Trophoblast cell (in vitro differentiated cells and primary cell): ENCODE data around the gene PLK3.

Source experiments
- DNase-seq, 2 donors: peaks; one replicate each; pipeline ENCODE4 v3.0.0-alpha.2; 2016
- H2AFZ ChIP-seq: 2 replicates; pipeline ENCODE4 v1.6.1; 2013; ENCODE audit warnings: low read length, moderate library complexity, mild to moderate bottlenecking; ENCODE audit not compliant: insufficient read depth, poor library complexity
- H2AK5ac ChIP-seq: 2 replicates; pipeline ENCODE4 v1.6.1; 2013; ENCODE audit warnings: mild to moderate bottlenecking, low read length
- H2BK120ac ChIP-seq: 2 replicates; pipeline ENCODE4 v1.6.1; 2013; ENCODE audit warnings: low read length, mild to moderate bottlenecking, moderate library complexity; ENCODE audit not compliant: insufficient read depth, poor library complexity
- H2BK12ac ChIP-seq: 2 replicates; pipeline ENCODE4 v1.6.1; 2013; ENCODE audit warnings: mild to moderate bottlenecking, low read length, moderate library complexity
- H2BK5ac ChIP-seq: 2 replicates; pipeline ENCODE4 v1.6.1; 2013; ENCODE audit warnings: low read length, low read depth, moderate library complexity, mild to moderate bottlenecking; ENCODE audit not compliant: poor library complexity
- H3K14ac ChIP-seq: 2 replicates; pipeline ENCODE4 v1.6.1; 2013; ENCODE audit warnings: mild to moderate bottlenecking, low read length
- H3K18ac ChIP-seq: 2 replicates; pipeline ENCODE4 v1.6.1; 2013; ENCODE audit warnings: mild to moderate bottlenecking, low read length
- H3K23ac ChIP-seq: 2 replicates; pipeline ENCODE4 v1.6.1; 2013; ENCODE audit warnings: low read length
- H3K27ac ChIP-seq: 2 replicates; pipeline ENCODE4 v1.5.1; 2013; ENCODE audit warnings: low read depth, mild to moderate bottlenecking, inconsistent platforms, low read length, moderate library complexity
- H3K27me3 ChIP-seq: 2 replicates; pipeline ENCODE4 v1.6.1; 2013; ENCODE audit warnings: inconsistent platforms, mild to moderate bottlenecking, low read length, moderate library complexity; ENCODE audit not compliant: insufficient read depth
- H3K36me3 ChIP-seq, 2 experiments: 1 replicate in 1 of 2; 2 replicates in 1 of 2; pipeline ENCODE4 v1.6.1; 2013; ENCODE audit warnings: low read length in 2 of 2, mild to moderate bottlenecking in 2 of 2, moderate library complexity in 1 of 2; ENCODE audit not compliant: insufficient read depth in 2 of 2, control insufficient read depth in 1 of 2
- H3K4ac ChIP-seq: 2 replicates; pipeline ENCODE4 v1.6.1; 2013; ENCODE audit warnings: low read depth, mild to moderate bottlenecking, low read length, moderate library complexity
- H3K4me1 ChIP-seq, 2 experiments: 1 replicate in 1 of 2; 2 replicates in 1 of 2; pipeline ENCODE4 v1.6.1; 2013; ENCODE audit warnings: low read length in 2 of 2, mild to moderate bottlenecking in 2 of 2, moderate library complexity in 1 of 2; ENCODE audit not compliant: insufficient read depth in 2 of 2, control insufficient read depth in 1 of 2
- H3K4me2 ChIP-seq: 2 replicates; pipeline ENCODE4 v1.6.1; 2013; ENCODE audit warnings: inconsistent platforms, mild to moderate bottlenecking, low read length, moderate library complexity
- H3K4me3 ChIP-seq: 2 replicates; pipeline ENCODE4 v1.5.1; 2013; ENCODE audit warnings: mild to moderate bottlenecking, low read depth, low read length, inconsistent platforms
- H3K79me1 ChIP-seq: one replicate; pipeline ENCODE4 v1.6.1; 2013; ENCODE audit warnings: low read length
- H3K79me2 ChIP-seq: 2 replicates; pipeline ENCODE4 v1.6.1; 2013; ENCODE audit warnings: low read length, mild to moderate bottlenecking; ENCODE audit not compliant: control insufficient read depth, insufficient read depth, poor library complexity
- H3K9ac ChIP-seq: 2 replicates; pipeline ENCODE4 v1.6.1; 2013; ENCODE audit warnings: mild to moderate bottlenecking, low read length
- H3K9me3 ChIP-seq: 2 replicates; pipeline ENCODE4 v1.6.1; 2013; ENCODE audit warnings: low read depth, mild to moderate bottlenecking, control low read depth, inconsistent platforms, low read length; ENCODE audit not compliant: insufficient read depth
- H4K12ac ChIP-seq: 2 replicates; pipeline ENCODE4 v1.6.1; 2013; ENCODE audit warnings: low read depth, mild to moderate bottlenecking, low read length, moderate library complexity
- H4K8ac ChIP-seq: 2 replicates; pipeline ENCODE4 v1.6.1; 2013; ENCODE audit warnings: low read depth, mild to moderate bottlenecking, low read length, moderate library complexity
- H4K91ac ChIP-seq: one replicate; pipeline ENCODE4 v1.6.1; 2013; ENCODE audit warnings: low read depth, mild to moderate bottlenecking, low read length, moderate library complexity
- WGBS: extraction: QIAGEN DNeasy Blood & Tissue Kit; methylation state at CpG from one replicate; pipeline ENCODE4 v1.1.7; 2013; ENCODE audit warnings: missing lambda C conversion rate; ENCODE audit not compliant: insufficient read length, insufficient coverage; ENCODE audit errors: extremely low coverage; 5-methylcytosine and 5-hydroxymethylcytosine counted together

The PLK3 gene

DNA sequence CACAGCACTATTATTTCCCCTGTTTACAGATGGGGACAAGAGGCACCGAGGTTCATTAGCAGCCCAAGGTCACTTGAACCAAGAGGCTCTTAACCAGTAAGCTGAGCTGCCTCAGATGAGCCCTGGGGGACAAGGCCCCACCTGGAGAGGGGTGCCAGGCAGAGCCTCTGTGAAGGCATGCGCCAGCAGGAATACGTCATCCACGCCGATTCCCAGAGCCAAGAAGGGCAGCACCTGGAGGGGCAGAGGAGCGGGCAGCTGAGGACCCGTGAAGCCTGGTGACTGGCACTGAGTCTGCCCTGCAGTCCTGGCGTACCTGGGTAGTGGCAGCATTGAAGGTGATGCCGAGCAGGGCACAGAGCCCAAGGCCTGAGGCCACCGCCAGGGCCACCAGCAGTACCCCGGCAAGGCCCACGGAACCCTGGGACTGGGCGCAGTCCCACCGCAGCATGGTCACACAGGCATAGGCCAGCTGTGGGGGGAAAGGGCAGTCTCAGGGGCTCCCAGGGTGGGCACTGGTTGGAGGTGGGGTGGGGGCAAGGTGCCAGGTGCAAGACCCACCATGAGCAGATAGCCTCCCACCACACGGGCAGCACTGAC, 28.8 kb downstream of the PLK3 start:
- H4K12ac ChIP-seq: no peak overlapping the region
- no CpG with 5 or more reads among the region's 15 CpGs for WGBS

DNA sequence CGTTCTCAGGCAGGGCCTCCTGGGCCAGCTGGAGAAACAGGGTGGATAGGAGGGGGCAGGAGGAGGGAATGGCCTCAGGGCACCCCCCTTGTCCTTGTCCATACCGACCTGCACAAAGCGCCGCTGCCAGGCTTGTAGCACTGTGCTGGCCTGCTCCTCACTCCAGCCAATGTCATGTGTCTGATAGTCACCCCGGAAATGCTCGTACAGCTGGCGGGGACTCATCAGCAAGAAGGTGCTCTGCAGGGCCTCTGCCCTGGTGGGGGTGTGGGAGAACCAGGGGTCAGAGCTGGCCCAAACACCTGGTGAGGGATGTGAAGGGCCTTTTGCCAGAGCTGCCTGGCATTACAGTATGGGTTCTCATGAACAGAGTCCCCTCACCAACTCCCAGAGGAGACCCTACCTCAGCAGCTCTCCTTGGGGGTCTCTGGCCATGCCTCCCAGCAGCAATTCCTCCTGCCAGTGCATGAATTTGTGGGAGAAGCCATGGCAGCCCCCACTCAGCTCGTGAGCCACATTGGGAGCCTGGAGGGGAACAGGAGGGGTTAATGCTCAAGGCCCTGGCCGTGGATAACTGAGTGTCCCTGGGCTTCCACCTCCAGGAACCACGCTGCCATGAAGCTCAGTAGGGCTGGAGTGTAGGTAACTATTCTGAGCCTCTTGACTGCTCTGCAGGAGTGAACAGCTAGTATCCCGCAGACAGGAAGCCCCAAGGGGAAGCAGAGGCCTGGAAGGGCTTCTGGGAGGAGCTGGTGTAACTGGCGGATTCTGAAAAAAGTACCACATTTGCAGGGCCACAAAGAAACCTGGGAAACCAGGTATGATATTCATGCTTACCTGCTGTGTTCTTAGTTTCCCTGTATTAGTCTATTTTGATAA, 29.6 kb downstream of the PLK3 start:
- Histone ChIP-seq H4K91ac (no peak overlapping the region), H2BK5ac (no peak overlapping the region), H2BK12ac (no peak overlapping the region), H4K12ac (no peak overlapping the region), H4K8ac (peak overlapping the region; percentile 13), H3K4me3 (no peak overlapping the region), H2AFZ (no peak overlapping the region), H3K14ac (no peak overlapping the region), H3K23ac (no peak overlapping the region), H3K36me3 (no peaks in the 10 kb centered on the region), H3K4ac (no peak overlapping the region), H2AK5ac (no peak overlapping the region), H3K9ac (no peak overlapping the region), H2BK120ac (no peak overlapping the region), H3K18ac (no peak overlapping the region), H3K9me3 (no peaks in the 10 kb centered on the region), H3K27ac (no peak overlapping the region), H3K79me1 (no peaks in the 10 kb centered on the region), H3K4me2 (no peak overlapping the region), H3K4me1 (peaks cover 0 to 4% of the 10 kb centered on the region in 2 experiments), H3K79me2 (no peaks in the 10 kb centered on the region), H3K27me3 (no peaks in the 10 kb centered on the region)
- no peak for DNase-seq
- WGBS: no CpG with 5 or more reads among the region's 12 CpGs

More for the DNA sequence above, 28.8 kb downstream of the PLK3 start:
- Histone ChIP-seq H3K27me3 (no peaks in the 10 kb centered on the region), H3K79me2 (no peaks in the 10 kb centered on the region), H3K23ac (no peak overlapping the region), H3K27ac (no peak overlapping the region), H3K9me3 (no peaks in the 10 kb centered on the region), H2BK12ac (no peak overlapping the region), H3K9ac (no peak overlapping the region), H2BK5ac (no peak overlapping the region), H4K91ac (no peak overlapping the region), H3K4me3 (no peak overlapping the region), H3K14ac (no peak overlapping the region), H3K4me2 (no peak overlapping the region), H2AFZ (no peak overlapping the region), H3K36me3 (no peaks in the 10 kb centered on the region), H3K79me1 (no peaks in the 10 kb centered on the region), H3K4me1 (peaks cover 0 to 4% of the 10 kb centered on the region in 2 experiments), H4K8ac (no peak overlapping the region), H3K18ac (no peak overlapping the region), H2BK120ac (no peak overlapping the region), H2AK5ac (no peak overlapping the region), H3K4ac (no peak overlapping the region)
- no peak for DNase-seq

DNA sequence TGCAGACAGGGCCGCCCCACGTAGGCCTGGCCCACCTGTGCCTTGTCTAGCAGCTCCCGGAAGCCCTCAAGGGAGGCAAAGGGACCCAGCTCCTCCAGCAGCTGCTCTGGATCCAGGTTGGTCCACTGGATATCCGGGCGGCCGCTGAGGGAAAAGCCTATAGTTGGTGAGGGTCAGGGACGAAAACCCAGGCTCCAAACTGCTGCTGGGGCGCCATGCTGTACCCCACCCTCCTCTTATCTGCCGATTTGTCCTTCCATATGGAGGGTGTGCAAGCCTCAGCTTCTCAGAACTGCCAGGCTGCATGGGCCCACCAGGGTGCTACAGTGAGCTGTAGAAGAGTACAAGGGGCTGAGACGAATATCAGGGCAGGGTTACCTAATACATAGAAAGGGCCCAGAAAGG, 30.7 kb downstream of the PLK3 start:
- no peak overlapping the region for H2BK120ac ChIP-seq
- H3K9ac ChIP-seq: no peak overlapping the region
- no peaks in the 10 kb centered on the region for H3K36me3 ChIP-seq
- H3K4me2 ChIP-seq: no peak overlapping the region
- H3K23ac ChIP-seq: no peak overlapping the region
- no peak overlapping the region for H4K8ac ChIP-seq
- no peak overlapping the region for H3K27ac ChIP-seq
- DNase-seq: no peak
- no peaks in the 10 kb centered on the region for H3K79me1 ChIP-seq
- no peaks in the 10 kb centered on the region for H3K9me3 ChIP-seq
- no peak overlapping the region for H4K12ac ChIP-seq
- H3K4me1 ChIP-seq: peaks cover 0 to 4% of the 10 kb centered on the region in 2 experiments
- H4K91ac ChIP-seq: no peak overlapping the region
- H2BK12ac ChIP-seq: peak overlapping the region; percentile 35
- H3K4me3 ChIP-seq: peak overlapping the region; percentile 2
- no CpG with 5 or more reads among the region's 10 CpGs for WGBS
- no peaks in the 10 kb centered on the region for H3K79me2 ChIP-seq
- no peak overlapping the region for H3K4ac ChIP-seq
- H2BK5ac ChIP-seq: no peak overlapping the region
- H2AFZ ChIP-seq: no peak overlapping the region
- H3K18ac ChIP-seq: no peak overlapping the region
- H2AK5ac ChIP-seq: peak overlapping the region; percentile 39
- no peak overlapping the region for H3K14ac ChIP-seq
- H3K27me3 ChIP-seq: no peaks in the 10 kb centered on the region

DNA sequence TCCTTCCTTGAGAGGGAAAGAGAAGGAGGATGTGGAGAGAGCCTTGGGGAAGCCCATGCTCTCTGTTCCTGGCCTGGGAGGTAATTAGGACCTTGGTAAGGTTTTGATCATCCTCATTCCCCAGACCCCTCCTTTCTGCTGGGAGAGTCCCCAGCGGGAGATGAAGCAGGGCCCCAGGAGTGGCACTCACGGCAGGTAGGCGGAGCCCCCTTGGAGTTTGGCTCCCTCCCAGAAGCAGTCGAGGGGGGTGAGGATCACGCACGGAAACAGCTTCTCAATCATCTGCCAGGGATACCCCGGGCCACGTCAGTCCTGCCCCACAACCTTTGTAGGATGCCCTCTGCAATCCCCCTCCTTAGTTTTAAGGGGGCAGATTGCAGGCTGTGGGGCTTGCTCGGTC, 31.3 kb downstream of the PLK3 start:
- no peak for DNase-seq
- no peaks in the 10 kb centered on the region for H3K27me3 ChIP-seq
- H3K9ac ChIP-seq: no peak overlapping the region
- H3K4me2 ChIP-seq: no peak overlapping the region
- no peak overlapping the region for H2BK12ac ChIP-seq
- no peak overlapping the region for H3K23ac ChIP-seq
- H2AK5ac ChIP-seq: no peak overlapping the region
- no peak overlapping the region for H3K4me3 ChIP-seq
- H2BK120ac ChIP-seq: no peak overlapping the region
- H4K91ac ChIP-seq: no peak overlapping the region
- no peak overlapping the region for H3K18ac ChIP-seq
- H4K8ac ChIP-seq: no peak overlapping the region
- no peaks in the 10 kb centered on the region for H3K4me1 ChIP-seq
- H3K9me3 ChIP-seq: no peaks in the 10 kb centered on the region
- H3K79me2 ChIP-seq: no peaks in the 10 kb centered on the region
- no peak overlapping the region for H3K4ac ChIP-seq
- no peak overlapping the region for H3K27ac ChIP-seq
- H2BK5ac ChIP-seq: no peak overlapping the region
- no CpG with 5 or more reads among the region's 9 CpGs for WGBS
- H3K36me3 ChIP-seq: no peaks in the 10 kb centered on the region
- no peak overlapping the region for H3K14ac ChIP-seq
- no peak overlapping the region for H4K12ac ChIP-seq
- H2AFZ ChIP-seq: no peak overlapping the region
- H3K79me1 ChIP-seq: no peaks in the 10 kb centered on the region
